Measurements from ENCODE around the gene ACSL5. TPM values are rescaled to one million over a fixed set of nuclear protein-coding genes. Genes with fewer than 3 reads are reported as not detected.

The ACSL5 gene
- 0.55 and 1.5 TPM in 2 replicates for total RNA-seq

GRCh38 chr10:112373912-112374338, at the start of gene ACSL5:
Gene ACSL5 (plus strand): TSS chr10:112374116. CDS start chr10:112394947, 20,831 bp downstream.
- Histone ChIP-seq H3K4me3 (ENCODE audit: low read depth, low read length) (no peak within 1 kb of the TSS), H3K36me3 (ENCODE audit: control insufficient read depth, insufficient read depth, low read length) (no peaks in the 10 kb centered on the region), H3K27me3 (ENCODE audit: control insufficient read depth, insufficient read depth, low read length) (no peaks in the 10 kb centered on the region)
- DNase-seq (ENCODE audit: low read depth), result no peak
- TF ChIP-seq, protein P1, sequence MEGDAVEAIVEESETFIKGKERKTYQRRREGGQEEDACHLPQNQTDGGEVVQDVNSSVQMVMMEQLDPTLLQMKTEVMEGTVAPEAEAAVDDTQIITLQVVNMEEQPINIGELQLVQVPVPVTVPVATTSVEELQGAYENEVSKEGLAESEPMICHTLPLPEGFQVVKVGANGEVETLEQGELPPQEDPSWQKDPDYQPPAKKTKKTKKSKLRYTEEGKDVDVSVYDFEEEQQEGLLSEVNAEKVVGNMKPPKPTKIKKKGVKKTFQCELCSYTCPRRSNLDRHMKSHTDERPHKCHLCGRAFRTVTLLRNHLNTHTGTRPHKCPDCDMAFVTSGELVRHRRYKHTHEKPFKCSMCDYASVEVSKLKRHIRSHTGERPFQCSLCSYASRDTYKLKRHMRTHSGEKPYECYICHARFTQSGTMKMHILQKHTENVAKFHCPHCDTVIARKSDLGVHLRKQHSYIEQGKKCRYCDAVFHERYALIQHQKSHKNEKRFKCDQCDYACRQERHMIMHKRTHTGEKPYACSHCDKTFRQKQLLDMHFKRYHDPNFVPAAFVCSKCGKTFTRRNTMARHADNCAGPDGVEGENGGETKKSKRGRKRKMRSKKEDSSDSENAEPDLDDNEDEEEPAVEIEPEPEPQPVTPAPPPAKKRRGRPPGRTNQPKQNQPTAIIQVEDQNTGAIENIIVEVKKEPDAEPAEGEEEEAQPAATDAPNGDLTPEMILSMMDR (IDR thresholded peaks at IDR 0.05; ENCODE audit: insufficient read depth, low read length, poor library complexity, severe bottlenecking), result no peak

DNA sequence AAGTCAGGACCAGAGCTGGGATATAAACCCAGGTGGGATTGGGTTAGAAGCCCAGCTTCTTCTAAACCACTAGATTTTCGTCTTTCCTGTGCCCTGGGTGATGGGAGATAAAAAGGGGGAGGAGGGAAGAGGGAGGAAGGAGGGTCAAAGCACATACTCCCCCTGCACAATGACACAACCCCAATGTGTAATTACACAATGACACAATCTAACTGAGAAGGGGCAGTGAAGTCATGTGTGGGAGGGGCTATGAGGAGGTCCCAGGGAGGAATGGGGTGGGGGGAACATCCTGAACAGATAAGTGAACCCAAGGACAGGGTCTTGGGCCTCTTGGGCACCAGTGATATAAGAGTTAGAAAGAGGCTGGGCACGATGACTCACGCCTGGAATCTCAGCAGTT, 46.2 kb upstream of the ACSL5 start:
- TF ChIP-seq, protein P1 (IDR thresholded peaks at IDR 0.05; ENCODE audit: insufficient read depth, low read length, poor library complexity, severe bottlenecking), result no peak
- H3K36me3 ChIP-seq (ENCODE audit: control insufficient read depth, insufficient read depth, low read length), result no peaks in the 10 kb centered on the region
- no peaks in the 10 kb centered on the region for H3K27me3 ChIP-seq (ENCODE audit: control insufficient read depth, insufficient read depth, low read length)
- DNase-seq (ENCODE audit: low read depth), result no peak
- H3K4me3 ChIP-seq (ENCODE audit: low read depth, low read length), result no peak overlapping the region

DNA sequence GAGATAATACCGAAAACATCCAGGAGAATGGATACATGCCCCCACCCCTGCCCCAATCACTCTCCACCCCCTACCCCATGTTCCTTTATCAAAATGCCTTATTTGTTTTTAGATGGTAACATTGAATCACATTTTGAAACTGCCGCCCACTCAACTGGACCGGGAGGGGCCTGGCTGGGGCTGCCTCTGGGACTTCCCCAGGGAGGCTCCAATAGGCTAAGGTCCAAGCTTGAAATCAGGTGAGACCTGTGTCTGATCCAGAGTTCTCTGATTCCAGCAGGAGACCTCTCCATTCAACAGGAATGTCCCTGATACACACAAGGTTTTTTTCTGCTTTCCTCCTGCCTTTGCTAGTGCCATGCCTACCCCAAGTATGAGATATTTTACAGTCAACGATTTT, 43.8 kb upstream of the ACSL5 start:
- TF ChIP-seq, protein P1 (IDR thresholded peaks at IDR 0.05; ENCODE audit: insufficient read depth, low read length, poor library complexity, severe bottlenecking), result no peak
- Histone ChIP-seq H3K36me3 (ENCODE audit: control insufficient read depth, insufficient read depth, low read length) (no peaks in the 10 kb centered on the region), H3K27me3 (ENCODE audit: control insufficient read depth, insufficient read depth, low read length) (no peaks in the 10 kb centered on the region), H3K4me3 (ENCODE audit: low read depth, low read length) (no peak overlapping the region)
- no peak for DNase-seq (ENCODE audit: low read depth)

DNA sequence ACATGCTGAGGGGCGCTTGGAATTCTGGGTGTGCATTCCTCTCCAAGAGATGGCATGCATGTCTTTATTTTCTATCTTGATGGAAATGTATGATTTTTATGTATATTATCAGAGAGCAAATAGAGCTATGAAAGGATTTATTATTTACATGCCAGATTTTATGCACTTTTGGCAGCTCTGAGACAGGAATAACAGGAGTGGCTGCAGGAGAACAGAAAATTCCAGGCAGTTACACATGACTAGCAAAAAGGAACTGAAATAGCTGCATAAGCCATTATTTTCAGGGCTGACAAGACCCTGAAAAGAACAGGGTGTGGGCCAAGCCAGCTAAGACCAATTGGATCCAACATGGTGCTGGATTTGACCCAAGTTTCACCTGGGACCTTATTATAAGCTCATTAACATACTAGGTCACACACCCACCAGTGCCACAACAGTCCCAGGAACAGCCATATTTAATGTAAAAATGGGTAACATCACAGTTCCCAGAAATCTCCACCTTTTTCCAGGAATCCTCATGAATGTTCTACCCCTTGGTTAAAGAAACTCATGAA, 43.2 kb upstream of the ACSL5 start:
- TF ChIP-seq, protein P1 (IDR thresholded peaks at IDR 0.05; ENCODE audit: insufficient read depth, low read length, poor library complexity, severe bottlenecking), result no peak
- H3K4me3 ChIP-seq (ENCODE audit: low read depth, low read length), result no peak overlapping the region
- DNase-seq (ENCODE audit: low read depth), result no peak
- no peaks in the 10 kb centered on the region for H3K27me3 ChIP-seq (ENCODE audit: control insufficient read depth, insufficient read depth, low read length)
- no peaks in the 10 kb centered on the region for H3K36me3 ChIP-seq (ENCODE audit: control insufficient read depth, insufficient read depth, low read length)

DNA sequence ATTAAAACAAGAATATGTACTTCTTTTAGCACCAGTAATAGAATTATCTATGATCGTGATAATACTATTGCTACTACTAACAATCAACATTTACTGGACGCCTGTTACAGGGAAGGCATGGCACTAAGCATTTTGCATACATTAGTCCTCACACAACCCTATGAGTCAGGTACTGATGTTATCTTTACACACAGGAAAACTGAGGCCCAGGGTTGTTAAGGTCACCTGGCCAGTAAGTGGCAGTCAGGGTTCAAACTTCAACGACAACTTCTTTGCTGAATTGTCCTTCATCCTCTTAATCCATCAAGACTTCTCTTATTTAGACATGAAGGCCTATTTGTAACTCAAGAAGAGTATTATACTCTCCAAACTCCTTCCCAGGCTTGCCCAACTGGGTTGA, 41.9 kb upstream of the ACSL5 start:
- Histone ChIP-seq H3K36me3 (ENCODE audit: control insufficient read depth, insufficient read depth, low read length) (no peaks in the 10 kb centered on the region), H3K4me3 (ENCODE audit: low read depth, low read length) (no peak overlapping the region), H3K27me3 (ENCODE audit: control insufficient read depth, insufficient read depth, low read length) (peaks cover 3% of the 10 kb centered on the region)
- DNase-seq (ENCODE audit: low read depth), result no peak
- TF ChIP-seq, protein P1 (IDR thresholded peaks at IDR 0.05; ENCODE audit: insufficient read depth, low read length, poor library complexity, severe bottlenecking), result no peak
